Uterus (tissue), 4 donors: Measurements from ENCODE around the gene CGRRF1. TPM values are rescaled to one million over a fixed set of nuclear protein-coding genes. Genes with fewer than 3 reads are reported as not detected.

Experiments used
- DNase-seq, 2 donors: peaks; one replicate each; pipeline ENCODE4 v3.0.0-alpha.2; 2019 to 2020
- H3K27ac ChIP-seq, 2 donors: fragments of 200-600 bp; sonication (generic); 1 replicate in 1 of 2; 2 replicates in 1 of 2; pipeline ENCODE4 v1.5.1; 2016 to 2018
- H3K27me3 ChIP-seq, 2 donors: fragments of 200-600 bp; sonication (generic); one replicate each; pipeline ENCODE4 v1.5.1; 2018 to 2019; ENCODE audit warnings: control low read depth in 1 of 2
- H3K36me3 ChIP-seq, 2 donors: fragments of 200-600 bp; sonication (generic); one replicate each; pipeline ENCODE4 v1.5.1; 2019; ENCODE audit warnings: control low read depth in 1 of 2
- H3K4me1 ChIP-seq, 2 donors: fragments of 200-600 bp; sonication (generic); one replicate each; pipeline ENCODE4 v1.5.1; 2018 to 2019; ENCODE audit warnings: control low read depth in 1 of 2
- H3K4me3 ChIP-seq, 2 donors: fragments of 200-600 bp; sonication (generic); 1 replicate in 1 of 2; 2 replicates in 1 of 2; pipeline ENCODE4 v1.5.1; 2018 to 2019; ENCODE audit warnings: mild to moderate bottlenecking in 1 of 2
- H3K9me3 ChIP-seq, 2 donors: fragments of 200-600 bp; sonication (generic); one replicate each; pipeline ENCODE4 v1.5.1; 2019; ENCODE audit warnings: control low read depth in 1 of 2
- POLR2A ChIP-seq, 2 donors: fragments of 450-650 bp; IDR thresholded peaks; one replicate each; pipeline ENCODE4 v1.6.1; 2016; ENCODE audit warnings: antibody characterized with exemption in 2 of 2, mild to moderate bottlenecking in 1 of 2, moderate library complexity in 1 of 2
- intact Hi-C: fragments of 100-400 bp; cut with DNase I; formaldehyde crosslinking; loops from one replicate; pipeline ENCODE4 v1.15.1; 2023; ENCODE audit warnings: low total_unique reads
- total RNA-seq, 4 donors: library from RNA; depleted of rRNA in 3 of 4; stranded (reverse); fragments of >200 nt in 3 of 4; gene quantifications; one replicate each; pipeline versions ENCODE4 v1.1.0 to v1.2.4, GENCODE V29; 2014 to 2023
- TF ChIP-seq, protein P1 (sequence below), 4 experiments: fragments of 200-600 bp in 2 of 4; fragments of 450-650 bp in 2 of 4; sonication (generic) in 2 of 4; IDR thresholded peaks; one replicate each; pipeline ENCODE4 v1.5.1; 2016 to 2019; ENCODE audit warnings: antibody characterized with exemption in 4 of 4, mild to moderate bottlenecking in 2 of 4, moderate library complexity in 1 of 4
- donor health status: DM: yes; HTN: yes; CAD: no.

The CGRRF1 gene
- total RNA-seq, 4 donors from 2014 or later: 32.1 to 50.2 (median 33.7) TPM

DNA sequence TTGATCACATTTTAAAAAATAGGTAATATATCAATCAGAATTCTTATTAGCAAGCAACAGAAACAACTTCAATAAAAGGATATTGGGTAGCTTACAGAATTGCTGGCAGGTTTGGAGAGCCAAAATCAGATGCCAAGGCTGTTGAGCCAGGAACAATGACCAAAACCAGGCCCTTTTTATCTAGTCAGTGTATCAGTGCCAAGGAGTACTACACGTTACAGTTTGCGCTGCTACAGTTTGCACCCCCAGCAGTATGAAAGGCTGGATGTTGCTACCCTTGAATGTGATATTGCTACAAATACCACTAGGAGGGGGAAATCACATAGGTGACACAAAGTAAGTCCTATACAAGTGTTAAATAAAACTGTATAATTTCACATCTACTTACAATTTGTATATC is 19.3 kb downstream of the CGRRF1 start:
- no peaks in the 10 kb centered on the region for H3K9me3 ChIP-seq
- DNase-seq: no peak
- intact Hi-C loops: no loop called here
- H3K36me3 ChIP-seq: no peaks in the 10 kb centered on the region
- no peaks in the 10 kb centered on the region for H3K27me3 ChIP-seq
- no peak for TF ChIP-seq POLR2A (IDR thresholded peaks at IDR 0.05)
- no peaks in the 10 kb centered on the region for H3K4me1 ChIP-seq
- no peak overlapping the region for H3K27ac ChIP-seq
- no peak overlapping the region for H3K4me3 ChIP-seq

DNA sequence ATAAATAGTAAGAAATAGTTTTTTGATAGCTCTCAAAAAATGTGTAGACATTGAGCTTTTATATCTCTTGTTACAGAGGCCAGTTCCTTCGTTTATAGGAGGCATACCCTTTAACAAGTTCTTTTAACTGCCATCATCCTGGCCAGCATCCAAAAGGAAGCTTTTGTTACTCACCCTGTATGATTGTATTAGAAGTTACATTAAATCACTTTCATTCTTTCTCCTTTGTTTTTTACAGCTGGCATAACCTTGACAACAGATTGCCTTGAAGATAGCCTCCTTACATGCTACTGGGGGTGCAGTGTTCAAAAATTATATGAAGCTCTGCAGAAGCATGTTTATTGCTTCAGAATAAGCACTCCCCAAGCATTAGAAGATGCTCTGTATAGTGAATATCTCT is 20.1 kb downstream of the CGRRF1 start:
- TF ChIP-seq POLR2A (IDR thresholded peaks at IDR 0.05): no peak
- TF ChIP-seq, protein P1, sequence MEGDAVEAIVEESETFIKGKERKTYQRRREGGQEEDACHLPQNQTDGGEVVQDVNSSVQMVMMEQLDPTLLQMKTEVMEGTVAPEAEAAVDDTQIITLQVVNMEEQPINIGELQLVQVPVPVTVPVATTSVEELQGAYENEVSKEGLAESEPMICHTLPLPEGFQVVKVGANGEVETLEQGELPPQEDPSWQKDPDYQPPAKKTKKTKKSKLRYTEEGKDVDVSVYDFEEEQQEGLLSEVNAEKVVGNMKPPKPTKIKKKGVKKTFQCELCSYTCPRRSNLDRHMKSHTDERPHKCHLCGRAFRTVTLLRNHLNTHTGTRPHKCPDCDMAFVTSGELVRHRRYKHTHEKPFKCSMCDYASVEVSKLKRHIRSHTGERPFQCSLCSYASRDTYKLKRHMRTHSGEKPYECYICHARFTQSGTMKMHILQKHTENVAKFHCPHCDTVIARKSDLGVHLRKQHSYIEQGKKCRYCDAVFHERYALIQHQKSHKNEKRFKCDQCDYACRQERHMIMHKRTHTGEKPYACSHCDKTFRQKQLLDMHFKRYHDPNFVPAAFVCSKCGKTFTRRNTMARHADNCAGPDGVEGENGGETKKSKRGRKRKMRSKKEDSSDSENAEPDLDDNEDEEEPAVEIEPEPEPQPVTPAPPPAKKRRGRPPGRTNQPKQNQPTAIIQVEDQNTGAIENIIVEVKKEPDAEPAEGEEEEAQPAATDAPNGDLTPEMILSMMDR (IDR thresholded peaks at IDR 0.05): no peak
- no peak overlapping the region for H3K27ac ChIP-seq
- H3K9me3 ChIP-seq: no peaks in the 10 kb centered on the region
- no peaks in the 10 kb centered on the region for H3K36me3 ChIP-seq
- DNase-seq: no peak
- no peak overlapping the region for H3K4me3 ChIP-seq
- intact Hi-C loops: no loop called here
- H3K4me1 ChIP-seq: no peaks in the 10 kb centered on the region
- no peaks in the 10 kb centered on the region for H3K27me3 ChIP-seq

DNA sequence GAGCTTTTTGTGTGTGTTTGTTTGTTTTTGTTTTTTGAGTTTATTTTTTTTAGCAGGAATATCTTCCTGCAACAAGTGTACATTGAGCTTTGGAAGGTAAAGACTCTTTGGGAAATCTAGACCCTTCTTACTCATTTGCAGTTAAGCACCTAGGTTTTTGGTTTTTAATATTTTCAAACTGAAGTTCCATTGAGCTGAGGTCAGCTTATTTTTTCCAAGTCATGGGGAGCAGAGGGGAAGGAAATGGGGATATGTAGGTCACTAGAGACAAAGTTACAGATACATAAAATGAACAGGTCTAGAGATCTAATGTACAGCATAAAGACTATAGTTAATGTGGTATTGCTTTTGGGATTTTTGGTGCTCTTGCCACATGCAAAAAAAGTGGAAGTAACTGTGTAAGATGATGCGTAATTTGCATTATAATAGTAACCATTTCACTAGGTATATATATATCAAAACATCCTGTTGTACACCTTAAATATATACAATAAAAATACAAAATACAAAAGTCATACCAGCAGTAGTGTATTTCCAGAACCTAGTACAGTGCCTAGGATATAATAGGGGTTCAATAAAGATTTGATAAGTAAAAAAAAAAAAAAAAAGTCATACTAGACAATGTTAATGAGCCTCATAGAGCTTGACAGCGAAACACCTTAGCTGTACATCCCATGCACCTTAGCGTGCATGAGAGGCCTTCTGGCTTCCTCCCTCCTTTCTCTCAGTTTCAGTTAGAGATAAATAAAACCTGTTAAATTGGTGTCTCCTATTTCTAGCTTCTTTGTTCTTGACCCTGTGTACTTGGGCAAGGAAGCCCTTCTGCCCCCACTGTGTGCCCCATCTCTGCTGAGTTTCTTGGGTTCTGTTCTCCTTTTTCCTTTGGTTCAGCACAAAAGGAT is 22.7 kb downstream of the CGRRF1 start:
- TF ChIP-seq POLR2A (IDR thresholded peaks at IDR 0.05): no peak
- TF ChIP-seq, protein P1 (IDR thresholded peaks at IDR 0.05): no peak
- H3K27me3 ChIP-seq: no peaks in the 10 kb centered on the region
- no peaks in the 10 kb centered on the region for H3K9me3 ChIP-seq
- no peak overlapping the region for H3K27ac ChIP-seq
- H3K36me3 ChIP-seq: no peaks in the 10 kb centered on the region
- H3K4me1 ChIP-seq: no peaks in the 10 kb centered on the region
- DNase-seq: no peak
- no peak overlapping the region for H3K4me3 ChIP-seq
- intact Hi-C loops: no loop called here

DNA sequence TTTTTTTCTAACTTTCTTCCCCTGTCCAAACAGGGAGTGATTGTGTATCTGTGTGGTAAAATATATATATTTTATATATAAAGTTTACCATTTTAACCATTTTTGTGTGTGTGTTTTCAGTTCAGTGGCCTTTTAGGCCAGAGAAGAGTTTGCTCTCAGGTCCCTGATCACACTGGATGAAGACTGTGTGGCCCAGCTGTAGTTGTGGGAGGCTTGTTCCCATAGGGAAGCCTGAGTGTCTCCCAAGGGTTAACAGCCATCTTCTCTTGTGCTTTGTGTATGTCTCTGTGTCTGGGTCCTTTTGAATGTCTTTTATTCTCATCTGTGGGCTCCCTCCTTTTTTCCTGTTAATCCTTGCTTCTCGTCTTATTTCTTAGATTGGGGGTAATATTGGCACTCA is 23.4 kb downstream of the CGRRF1 start:
- no peaks in the 10 kb centered on the region for H3K36me3 ChIP-seq
- DNase-seq: no peak
- H3K4me1 ChIP-seq: no peaks in the 10 kb centered on the region
- H3K4me3 ChIP-seq: no peak overlapping the region
- H3K27ac ChIP-seq: no peak overlapping the region
- intact Hi-C loops: no loop called here
- no peaks in the 10 kb centered on the region for H3K9me3 ChIP-seq
- H3K27me3 ChIP-seq: no peaks in the 10 kb centered on the region
- TF ChIP-seq, protein P1 (IDR thresholded peaks at IDR 0.05): no peak
- no peak for TF ChIP-seq POLR2A (IDR thresholded peaks at IDR 0.05)

DNA sequence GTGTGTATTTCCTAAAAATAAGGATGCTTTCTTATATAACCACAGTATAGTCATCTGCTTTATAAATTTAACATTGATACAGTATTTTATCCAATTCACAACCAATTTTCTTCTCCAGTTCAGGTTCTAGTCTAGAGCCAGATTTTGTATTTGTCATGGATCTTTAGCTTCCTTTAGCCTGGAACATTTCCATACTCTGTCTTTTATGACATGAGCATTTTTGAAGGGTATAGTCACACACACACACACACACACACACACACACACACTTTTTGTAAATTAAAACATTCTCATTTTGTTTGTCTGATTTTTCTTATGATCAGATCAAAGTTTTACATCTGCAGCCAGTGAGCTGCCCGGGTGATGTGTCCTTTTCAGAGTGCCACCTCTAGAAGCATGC is 25.4 kb downstream of the CGRRF1 start:
- H3K9me3 ChIP-seq: no peaks in the 10 kb centered on the region
- TF ChIP-seq POLR2A (IDR thresholded peaks at IDR 0.05): no peak
- TF ChIP-seq, protein P1 (IDR thresholded peaks at IDR 0.05): no peak
- H3K27ac ChIP-seq: no peak overlapping the region
- intact Hi-C loops: no loop called here
- no peak overlapping the region for H3K4me3 ChIP-seq
- no peaks in the 10 kb centered on the region for H3K4me1 ChIP-seq
- DNase-seq: no peak
- no peaks in the 10 kb centered on the region for H3K36me3 ChIP-seq
- H3K27me3 ChIP-seq: no peaks in the 10 kb centered on the region
